HG02970 (cell line): Measurements from ENCODE around the gene KIF3A.

Experiments
- ATAC-seq: cut with Tn5 transposase; IDR thresholded peaks from one replicate; pipeline ENCODE4 v1.9.1; 2021; ENCODE audit warnings: mild to moderate bottlenecking, moderate library complexity, moderate number of reproducible peaks; ENCODE audit not compliant: unreplicated experiment, low FRiP score

The KIF3A gene

GRCh38 chr5:132666310-132667123, 70.8 kb downstream of the KIF3A start:
- ATAC-seq, result no peak

GRCh38 chr5:132665574-132666080, 71.7 kb downstream of the KIF3A start:
- ATAC-seq, result no peak

DNA sequence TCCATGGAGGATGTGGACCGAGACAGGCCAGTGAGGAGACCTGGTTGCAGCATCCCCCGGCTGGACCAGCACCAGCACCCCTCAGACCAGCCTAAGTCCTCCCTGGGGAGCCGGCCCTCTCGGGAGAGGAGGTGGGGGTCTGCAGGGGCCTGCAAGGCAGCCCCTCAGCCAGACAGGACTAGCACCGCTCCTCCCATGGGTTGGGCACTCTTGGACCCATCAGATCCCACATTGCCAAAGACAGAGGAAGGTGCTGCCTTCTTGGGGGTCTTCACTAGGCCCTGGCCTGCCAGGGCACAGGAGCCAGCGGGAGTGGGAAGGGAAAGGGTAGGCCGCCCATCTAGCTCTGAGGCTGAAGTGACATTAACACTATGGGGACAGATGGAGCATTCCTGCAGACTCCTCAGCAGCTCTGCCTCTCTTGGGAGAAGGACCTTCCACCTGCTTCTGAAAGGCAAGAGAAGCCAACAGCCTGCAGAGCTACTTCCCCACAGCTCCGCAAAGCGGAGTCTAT, 72.6 kb downstream of the KIF3A start:
- ATAC-seq, result no peak

GRCh38 chr5:132663771-132664695, 73.3 kb downstream of the KIF3A start:
- ATAC-seq, result peak; percentile 47

DNA sequence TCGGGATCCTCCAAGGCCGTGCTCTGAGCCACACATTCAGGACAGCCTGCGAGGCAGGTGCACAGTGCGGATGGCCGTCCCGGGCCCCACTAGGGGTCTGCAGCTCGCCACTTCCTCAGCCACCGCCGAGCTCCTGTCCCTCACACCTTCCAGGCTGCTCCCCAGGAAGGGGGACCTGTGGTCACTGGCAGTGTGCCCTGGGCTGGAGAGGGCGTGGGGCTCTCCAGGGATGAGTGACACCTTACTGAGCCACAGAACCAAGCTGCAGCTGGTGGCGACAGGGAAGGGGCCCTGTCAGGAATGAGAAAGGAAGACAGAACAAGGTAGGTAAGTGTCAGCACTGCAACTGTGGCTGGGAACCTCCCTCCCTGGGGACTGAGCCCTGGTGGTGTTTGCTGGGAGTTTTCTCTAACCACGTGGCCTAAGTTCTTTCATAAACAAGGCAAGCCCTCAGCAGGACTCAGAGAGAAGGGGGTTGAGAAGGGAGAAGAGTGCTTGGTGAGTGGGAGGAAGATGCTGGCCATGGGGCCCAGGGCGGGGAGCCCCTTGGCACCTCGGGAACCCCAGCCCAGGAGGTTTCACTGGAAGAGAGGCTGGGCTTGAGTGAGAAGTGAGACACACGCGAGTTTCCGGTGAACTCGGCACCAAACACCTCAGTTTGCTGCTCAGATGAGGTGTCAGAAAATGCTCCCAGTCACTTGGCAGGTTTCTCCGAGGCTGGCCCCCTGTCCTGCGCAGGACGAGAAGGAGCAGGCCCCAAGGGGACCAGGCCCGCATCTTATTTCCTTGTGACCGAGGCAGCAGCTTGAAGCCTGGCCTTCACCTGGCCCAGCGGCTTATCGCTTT, 74.2 kb downstream of the KIF3A start:
- ATAC-seq, result peak; percentile 46

DNA sequence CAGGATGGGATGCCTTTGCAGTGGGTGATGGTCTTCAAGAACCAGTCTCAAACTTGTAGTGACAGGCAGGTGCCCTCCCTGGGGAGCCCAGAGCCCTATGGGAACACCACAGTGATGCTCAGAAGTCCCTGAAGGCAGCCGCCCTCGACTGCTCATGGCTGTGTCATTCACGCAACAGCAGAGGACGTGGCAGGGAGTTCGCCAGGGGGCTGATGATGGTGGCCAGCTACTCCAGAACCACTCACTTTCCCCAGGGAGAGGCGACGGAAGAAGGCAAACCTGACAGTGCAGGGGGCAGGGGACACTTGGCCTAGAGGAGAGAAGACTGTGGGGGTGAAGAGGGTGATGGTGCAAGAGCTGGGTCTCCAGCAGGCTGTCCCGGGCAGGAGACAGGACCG, 75.3 kb downstream of the KIF3A start:
- no peak for ATAC-seq

DNA sequence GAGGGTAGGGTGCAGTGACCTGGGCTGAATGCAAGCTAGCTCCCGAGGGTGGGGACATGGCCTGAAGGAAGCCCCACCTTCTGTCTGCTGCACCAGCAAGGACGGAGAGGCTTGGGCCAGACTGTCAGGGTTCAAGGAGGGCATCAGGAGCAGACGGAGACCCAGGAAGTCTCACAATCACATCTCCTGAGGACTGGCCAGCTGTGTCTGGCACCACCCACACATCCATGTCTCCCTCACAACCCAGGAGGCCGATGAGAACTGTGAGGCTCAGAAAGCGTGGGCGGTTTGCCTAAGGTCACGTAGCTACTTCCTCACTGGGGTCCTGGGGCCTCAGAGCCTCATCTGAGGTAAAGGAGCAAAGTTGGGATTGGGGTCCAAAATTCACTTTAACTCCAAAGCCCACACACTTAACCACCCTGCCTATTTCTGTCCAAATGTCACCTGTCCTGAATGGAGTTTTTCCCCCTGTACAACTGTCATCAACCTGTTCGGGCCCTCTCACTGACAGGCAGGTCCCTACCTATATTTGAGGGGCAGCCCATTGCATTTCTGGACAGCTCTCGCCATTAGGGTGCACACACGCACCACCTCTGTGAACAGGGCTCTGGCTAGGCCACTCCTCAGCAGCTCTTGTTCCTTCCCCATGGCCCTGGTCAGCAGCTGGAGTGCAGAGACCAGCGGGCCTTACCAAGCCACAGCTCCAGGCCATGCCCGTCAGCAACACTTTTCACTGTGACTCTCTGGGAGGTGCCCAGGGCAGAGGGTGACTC, 75.9 kb downstream of the KIF3A start:
- no peak for ATAC-seq

GRCh38 chr5:132659598-132660493, 77.5 kb downstream of the KIF3A start:
- no peak for ATAC-seq

GRCh38 chr5:132658381-132659302, 78.7 kb downstream of the KIF3A start:
- ATAC-seq, result no peak

DNA sequence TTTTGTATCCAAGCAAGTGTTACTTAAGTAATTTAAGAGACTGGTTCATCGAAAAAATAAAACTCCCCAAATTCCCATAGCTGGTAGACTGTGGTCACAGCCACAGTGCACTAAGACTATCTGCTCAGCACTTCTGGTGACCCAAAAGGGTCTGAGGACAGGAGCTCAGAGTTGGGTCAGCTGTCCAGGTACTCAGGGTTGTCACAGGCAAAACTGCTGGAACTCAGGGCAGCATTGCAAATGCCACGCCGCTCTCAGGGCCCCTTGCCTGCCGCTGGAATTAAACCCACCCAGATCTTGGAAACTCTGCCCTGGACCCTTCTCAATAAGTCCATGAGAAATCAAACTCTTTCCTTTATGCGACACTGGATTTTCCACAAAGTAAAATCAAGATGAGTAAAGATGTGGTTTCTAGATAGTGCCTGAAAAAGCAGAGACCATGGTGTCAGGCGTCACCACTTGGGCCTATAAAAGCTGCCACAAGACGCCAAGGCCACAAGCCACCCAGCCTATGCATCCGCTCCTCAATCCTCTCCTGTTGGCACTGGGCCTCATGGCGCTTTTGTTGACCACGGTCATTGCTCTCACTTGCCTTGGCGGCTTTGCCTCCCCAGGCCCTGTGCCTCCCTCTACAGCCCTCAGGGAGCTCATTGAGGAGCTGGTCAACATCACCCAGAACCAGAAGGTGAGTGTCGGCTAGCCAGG, 79.5 kb downstream of the KIF3A start, which contains the start of gene IL13:
Gene IL13, plus strand, starts transcription at position 498 of the 705 bp plus-strand sequence. Its CDS starts 14 bp downstream, at position 512.
- ATAC-seq, result no peak

DNA sequence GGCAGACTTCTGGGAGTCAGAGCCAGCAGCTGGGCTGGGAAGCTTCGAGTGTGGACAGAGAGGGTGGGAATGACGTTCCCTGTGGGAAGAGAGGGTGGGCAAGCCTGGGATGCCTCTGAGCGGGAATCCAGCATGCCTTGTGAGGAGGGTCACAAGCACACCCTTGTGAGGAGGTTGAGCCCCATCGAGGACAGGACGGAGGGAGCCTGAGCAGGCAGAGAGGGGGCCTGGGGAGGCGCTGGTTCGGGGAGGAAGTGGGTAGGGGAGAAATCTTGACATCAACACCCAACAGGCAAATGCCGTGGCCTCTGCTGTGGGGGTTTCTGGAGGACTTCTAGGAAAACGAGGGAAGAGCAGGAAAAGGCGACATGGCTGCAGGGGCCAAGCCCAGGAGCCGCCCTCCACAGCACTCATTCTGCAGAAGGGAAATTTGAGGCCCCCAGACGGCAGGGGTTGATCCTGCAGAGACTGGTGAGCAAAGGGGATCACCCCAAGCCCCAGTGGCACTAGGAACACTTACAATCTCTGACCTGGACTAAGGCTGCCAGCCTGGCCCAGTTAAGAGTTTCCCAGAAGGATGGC, 80.5 kb downstream of the KIF3A start:
- ATAC-seq, result no peak

DNA sequence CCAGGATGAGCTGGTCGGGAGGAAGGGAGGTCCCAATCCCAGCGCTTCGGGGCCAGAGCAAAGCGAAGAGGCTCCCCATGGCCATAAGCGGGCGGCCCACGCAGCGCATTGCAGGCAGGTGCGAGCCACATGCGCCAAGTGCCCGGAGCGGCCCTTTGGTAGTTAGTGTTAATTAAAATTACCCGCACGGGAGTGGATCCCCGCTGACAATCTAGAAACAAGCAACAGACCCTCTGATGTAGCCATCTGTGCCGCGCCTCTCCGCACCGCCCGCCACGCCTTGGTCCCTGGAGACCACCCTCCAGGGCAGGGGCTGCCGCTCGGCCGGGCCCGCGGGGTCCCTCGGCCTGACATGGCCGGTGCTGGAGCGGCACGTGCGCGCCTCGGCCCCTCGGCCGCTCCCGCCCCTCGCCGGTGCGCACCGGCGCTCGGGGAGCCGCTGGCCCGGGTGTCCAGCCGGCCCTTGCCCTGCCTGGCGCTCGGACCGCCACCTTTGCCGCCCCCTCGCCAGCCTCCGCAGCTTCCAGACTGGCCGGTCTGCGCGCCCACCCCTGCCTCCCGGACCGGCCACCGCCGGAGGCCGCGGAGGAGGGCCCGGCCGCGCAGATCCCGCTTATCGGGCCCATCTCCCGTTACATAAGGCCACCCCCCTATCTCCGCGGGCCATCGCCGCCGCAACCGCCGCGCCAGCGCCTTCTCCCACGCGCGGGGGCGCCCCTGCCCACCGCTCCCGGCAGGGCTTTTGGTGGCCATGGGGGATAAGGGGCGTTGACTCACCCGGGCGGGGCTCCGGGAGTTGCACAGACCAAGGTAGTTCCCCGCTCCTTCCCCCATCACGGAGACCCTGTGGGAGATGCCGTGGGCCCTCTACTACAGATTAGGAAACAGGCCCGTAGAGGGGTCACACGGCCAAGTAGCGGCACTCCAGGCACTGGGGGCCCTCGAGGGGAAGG, 81.2 kb downstream of the KIF3A start:
- ATAC-seq, result no peak

DNA sequence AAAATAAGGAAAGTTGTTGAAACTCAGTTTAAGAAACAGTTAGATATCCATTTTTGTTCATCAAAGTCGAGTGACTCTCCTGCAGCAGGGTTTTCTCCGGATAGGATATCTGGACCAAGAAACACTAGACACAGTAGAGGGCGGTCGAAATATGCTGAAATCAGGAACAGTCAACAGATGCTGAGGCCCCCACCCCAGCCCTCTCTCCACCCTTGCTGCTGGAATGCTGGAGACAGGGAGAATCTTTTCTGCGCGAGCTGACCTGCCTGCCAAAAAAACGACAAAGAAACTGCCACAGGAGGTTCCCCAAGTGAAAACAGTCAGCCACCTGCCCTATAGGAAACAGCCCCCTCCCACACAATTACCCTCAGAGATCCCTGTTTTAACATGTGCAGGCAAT, 83.6 kb downstream of the KIF3A start:
- ATAC-seq, result no peak

DNA sequence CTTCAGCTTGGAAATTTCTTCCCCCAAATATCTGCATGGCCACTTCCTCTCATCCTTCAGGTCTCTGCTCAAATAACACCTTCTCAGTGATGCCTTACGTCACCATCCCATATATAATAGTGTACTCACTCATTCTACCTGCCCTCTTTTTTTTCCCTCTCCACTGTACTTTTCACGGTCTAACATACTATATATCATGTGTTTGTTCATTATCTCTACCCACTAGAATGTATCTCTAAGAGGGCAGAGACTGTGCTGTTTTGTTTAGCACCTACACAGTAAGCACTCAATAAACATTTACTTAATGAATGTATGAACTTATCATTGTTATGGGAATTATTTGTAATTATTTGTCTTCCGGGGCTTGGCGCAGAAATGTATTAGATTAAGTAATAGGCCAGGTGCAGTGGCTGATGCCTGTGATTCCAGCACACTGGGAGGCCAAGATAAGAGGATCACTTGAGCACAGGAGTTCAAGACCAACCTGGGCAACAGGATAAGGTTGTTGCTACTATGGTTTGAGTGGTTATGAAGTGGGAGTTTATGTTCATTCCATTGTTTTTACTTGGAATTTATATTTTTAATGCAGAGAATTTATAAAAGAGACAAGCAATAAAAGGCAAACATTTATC, 85.4 kb downstream of the KIF3A start:
- ATAC-seq, result no peak

DNA sequence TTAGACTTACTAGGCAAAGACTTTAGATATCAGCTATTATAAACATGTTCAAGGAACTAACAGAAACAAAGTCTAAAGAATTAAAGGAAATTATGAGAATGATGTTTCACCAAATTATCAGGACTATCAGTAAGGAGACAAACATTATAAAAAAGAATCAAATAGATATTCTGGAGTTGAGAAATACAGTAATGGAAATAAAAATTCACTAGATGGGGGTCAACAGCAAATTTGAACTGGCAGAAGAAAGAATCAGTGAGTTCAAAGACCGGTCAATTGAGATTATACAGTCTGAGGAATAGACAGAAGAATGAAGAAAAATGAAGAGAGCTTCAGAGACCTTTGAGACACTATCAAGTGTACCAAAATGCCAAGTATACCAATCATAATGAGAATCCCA, 89.0 kb downstream of the KIF3A start:
- no peak for ATAC-seq
